HepG2 (cell line): ENCODE measurements around the gene NT5C3B. TPM values are rescaled to one million over a fixed set of nuclear protein-coding genes. Genes with fewer than 3 reads are reported as not detected.
A peak's percentile ranks its signal among the peaks of the same experiment; 100 is the strongest.

ENCODE experiments used
- FOSL1 ChIP-seq: sonication (generic); formaldehyde crosslinking; IDR thresholded peaks from 2 replicates; pipeline ENCODE4 v1.9.0; 2021; ENCODE audit warnings: missing genetic modification reagents, borderline replicate concordance
- HDAC6 ChIP-seq: fragments of 200-600 bp; sonication (generic); IDR thresholded peaks from 2 replicates; pipeline ENCODE4 v1.7.0; 2017; ENCODE audit warnings: mild to moderate bottlenecking, antibody characterized with exemption, low read length, low read depth
- HOXA5 ChIP-seq: sonication (generic); formaldehyde crosslinking; IDR thresholded peaks from 2 replicates; pipeline ENCODE4 v1.4.0; 2020; ENCODE audit warnings: missing genetic modification reagents
- STAG1 ChIP-seq: sonication (generic); formaldehyde crosslinking; IDR thresholded peaks from 2 replicates; pipeline ENCODE4 v1.4.0; 2020; ENCODE audit warnings: missing genetic modification reagents
- TEAD3 ChIP-seq: optimal IDR thresholded peaks from 2 replicates; pipeline ENCODE3; 2016; ENCODE audit warnings: borderline replicate concordance
- THYN1 ChIP-seq: sonication (generic); formaldehyde crosslinking; IDR thresholded peaks from 2 replicates; pipeline ENCODE4 v1.8.1; 2023; ENCODE audit warnings: low read depth, mild to moderate bottlenecking, moderate library complexity, missing genetic modification reagents, borderline replicate concordance
- YY1 ChIP-seq: IDR thresholded peaks from 2 replicates; pipeline ENCODE4 v1.6.1; 2011; ENCODE audit warnings: low read length, low read depth, moderate library complexity, mild to moderate bottlenecking; ENCODE audit not compliant: insufficient read depth, insufficient replicate concordance
- ZBTB3 ChIP-seq: sonication (generic); formaldehyde crosslinking; IDR thresholded peaks from 2 replicates; pipeline ENCODE4 v1.4.0; 2020; ENCODE audit warnings: low read depth, mild to moderate bottlenecking, moderate library complexity, missing genetic modification reagents, borderline replicate concordance
- ZBTB39 ChIP-seq: sonication (generic); formaldehyde crosslinking; IDR thresholded peaks from 2 replicates; pipeline ENCODE4 v1.5.0; 2020; ENCODE audit warnings: missing genetic modification reagents
- ZBTB8A ChIP-seq: sonication (generic); formaldehyde crosslinking; IDR thresholded peaks from 2 replicates; pipeline ENCODE4 v1.4.0; 2020; ENCODE audit warnings: mild to moderate bottlenecking, low read depth, missing genetic modification reagents, borderline replicate concordance
- ZIK1 ChIP-seq: sonication (generic); formaldehyde crosslinking; IDR thresholded peaks from 2 replicates; pipeline ENCODE4 v1.5.0; 2020; ENCODE audit warnings: mild to moderate bottlenecking, low read depth, missing genetic modification reagents, borderline replicate concordance
- ZNF256 ChIP-seq: sonication (generic); formaldehyde crosslinking; conservative IDR thresholded peaks from 2 replicates; pipeline ENCODE4 v1.4.0; 2020; ENCODE audit warnings: missing genetic modification reagents
- ZNF318 ChIP-seq: sonication (generic); formaldehyde crosslinking; IDR thresholded peaks from 2 replicates; pipeline ENCODE4 v1.4.0; 2020; ENCODE audit warnings: mild to moderate bottlenecking, missing genetic modification reagents
- ZNF414 ChIP-seq: sonication (generic); formaldehyde crosslinking; IDR thresholded peaks from 2 replicates; pipeline ENCODE4 v1.5.0; 2020; ENCODE audit warnings: missing genetic modification reagents
- ZSCAN5A ChIP-seq: sonication (generic); formaldehyde crosslinking; IDR thresholded peaks from 2 replicates; pipeline ENCODE4 v1.8.0; 2022; ENCODE audit warnings: mild to moderate bottlenecking, missing genetic modification reagents, borderline replicate concordance
- polyA plus RNA-seq, 8 experiments: library from polyadenylated mRNA; depleted of rRNA in 3 of 8; stranded (reverse) in 7 of 8; unstranded in 1 of 8; fragments of >200 nt; fragmentation: Illumina TruSeq in 4 of 8; extraction: Trizol in 4 of 8; gene quantifications; 2 replicates each; pipeline versions ENCODE4 v1.2.1 to v1.2.3, GENCODE V29; 2011 to 2016; ENCODE audit warnings: low read depth in 4 of 8, missing spikeins in 1 of 8, mixed read lengths in 1 of 8; ENCODE audit not compliant: insufficient read depth in 1 of 8
- total RNA-seq, 5 experiments: library from RNA; depleted of rRNA; stranded (reverse); fragments of >200 nt; fragmentation: Illumina TruSeq; extraction: Trizol; gene quantifications; 2 replicates each; pipeline ENCODE4 v1.2.3, GENCODE V29; 2016; ENCODE audit warnings: low read depth in 1 of 5

Gene NT5C3B
- total and polyA plus RNA-seq, 2 of the 13 experiments (the other 11 are each of a cell fraction or from before 2014, with no cell fraction given): 104 to 126 TPM

- TF ChIP-seq ZNF414 (CRISPR knock-in tag) (peak; percentile 72), STAG1 (peak; percentile 94), ZBTB8A (CRISPR knock-in tag) (no peak), ZBTB39 (no peak), TEAD3 (CRISPR knock-in tag) (peak; percentile 60), ZSCAN5A (0 out of 2 replicates have a peak, but pooled peaks have one; percentile 20), ZNF256 (CRISPR knock-in tag) (no peak), FOSL1 (CRISPR knock-in tag) (no peak), HOXA5 (CRISPR knock-in tag) (no peak), THYN1 (CRISPR knock-in tag) (0 out of 2 replicates have a peak, but pooled peaks have one; percentile 45), ZNF318 (CRISPR knock-in tag) (0 out of 2 replicates have a peak, but pooled peaks have one; percentile 41), ZBTB3 (CRISPR knock-in tag) (0 out of 2 replicates have a peak, but pooled peaks have one; percentile 30), HDAC6 (no peak), YY1 (peak; percentile 53), ZIK1 (CRISPR knock-in tag) (0 out of 2 replicates have a peak, but pooled peaks have one; percentile 21)
Measured at GRCh38 chr17:41801374-41802271, 34.4 kb downstream of the NT5C3B start (continued).
